CD1c-positive myeloid dendritic cell (primary cell): ENCODE data around the gene SLC25A43.
A peak's percentile ranks its signal among the peaks of the same experiment; 100 is the strongest.
"Not testable (repeated sequence)": the region's sequence is repeated elsewhere in the genome, so short reads cannot be mapped to it uniquely, and the experiment has no call there.

Source experiments
- DNase-seq: peaks from one replicate; pipeline ENCODE4 v3.0.0-alpha.2; 2016; ENCODE audit errors: extremely low spot score

Gene SLC25A43

GRCh38 chrX:119467842-119468550 is 68.9 kb downstream of the SLC25A43 start, which contains the start of gene SLC25A5:
TSS of gene SLC25A5 (plus strand) at chrX:119468444. CDS start at chrX:119468516, 72 bp downstream.
- DNase-seq, result peak; percentile 91

GRCh38 chrX:119468551-119469312 is 69.6 kb downstream of the SLC25A43 start:
- peak; percentile 94 for DNase-seq

- no peak for DNase-seq
Observed at GRCh38 chrX:119469313-119469635, 70.1 kb downstream of the SLC25A43 start.

- DNase-seq, result no peak
Observed at GRCh38 chrX:119474615-119475388, 75.7 kb downstream of the SLC25A43 start.

- DNase-seq, result no peak
Observed at GRCh38 chrX:119475389-119476101, 76.4 kb downstream of the SLC25A43 start.

- DNase-seq, result peak; percentile 31
Observed at GRCh38 chrX:119477812-119478232, 78.7 kb downstream of the SLC25A43 start.

GRCh38 chrX:119478504-119478903 is 79.4 kb downstream of the SLC25A43 start:
- DNase-seq, result no peak

GRCh38 chrX:119479845-119480244 is 80.7 kb downstream of the SLC25A43 start:
- no peak for DNase-seq

- no peak for DNase-seq
Observed at GRCh38 chrX:119481323-119481801, 82.2 kb downstream of the SLC25A43 start.

- no peak for DNase-seq
Observed at GRCh38 chrX:119482041-119482440, 82.9 kb downstream of the SLC25A43 start.

GRCh38 chrX:119482481-119483480 is 83.6 kb downstream of the SLC25A43 start:
- peak; percentile 73 for DNase-seq

GRCh38 chrX:119486745-119487144 is 87.6 kb downstream of the SLC25A43 start:
- no peak for DNase-seq

GRCh38 chrX:119487766-119488165 is 88.6 kb downstream of the SLC25A43 start:
- not testable (repeated sequence) for DNase-seq

GRCh38 chrX:119488749-119489148 is 89.6 kb downstream of the SLC25A43 start:
- peak; percentile 52 for DNase-seq

GRCh38 chrX:119489212-119490074 is 90.3 kb downstream of the SLC25A43 start:
- DNase-seq, result no peak

GRCh38 chrX:119492463-119492862 is 93.3 kb downstream of the SLC25A43 start:
- no peak for DNase-seq

- DNase-seq, result not testable (repeated sequence)
Observed at GRCh38 chrX:119493851-119494495, 94.8 kb downstream of the SLC25A43 start.
